Measurements from ENCODE around the gene LYRM1.

The LYRM1 gene

GRCh38 chr16:20897922-20898321, 2.6 kb upstream of the LYRM1 start:
- in situ Hi-C loops (cut with HindIII; ENCODE audit: low pct_ligation_motif_present, low pct_unique_long_range_greater_than_20kb, low sequenced_read_pairs), result no loop called here
- DNase-seq, result no peak

DNA sequence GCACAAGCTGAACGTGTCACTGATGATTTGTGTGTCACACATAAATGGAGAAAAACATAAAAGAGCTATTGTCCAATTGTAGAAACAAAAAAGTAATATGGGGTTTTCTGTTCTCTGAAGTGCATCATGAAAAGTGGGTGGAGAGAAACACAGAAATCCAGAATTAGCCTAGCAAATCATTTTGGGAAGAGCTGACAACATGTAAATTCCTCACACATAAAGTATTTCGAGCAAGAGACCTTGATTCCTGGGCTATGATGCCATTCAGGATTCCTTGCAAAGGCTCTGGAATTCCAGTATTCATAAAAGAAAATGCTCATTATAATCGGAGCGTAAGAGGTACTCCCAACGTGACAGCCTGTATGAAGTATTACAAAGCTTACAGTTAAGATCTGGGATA, 1.5 kb upstream of the LYRM1 start:
- in situ Hi-C loops (cut with HindIII; ENCODE audit: low pct_ligation_motif_present, low pct_unique_long_range_greater_than_20kb, low sequenced_read_pairs), result no loop called here
- peak; percentile 78 for DNase-seq

DNA sequence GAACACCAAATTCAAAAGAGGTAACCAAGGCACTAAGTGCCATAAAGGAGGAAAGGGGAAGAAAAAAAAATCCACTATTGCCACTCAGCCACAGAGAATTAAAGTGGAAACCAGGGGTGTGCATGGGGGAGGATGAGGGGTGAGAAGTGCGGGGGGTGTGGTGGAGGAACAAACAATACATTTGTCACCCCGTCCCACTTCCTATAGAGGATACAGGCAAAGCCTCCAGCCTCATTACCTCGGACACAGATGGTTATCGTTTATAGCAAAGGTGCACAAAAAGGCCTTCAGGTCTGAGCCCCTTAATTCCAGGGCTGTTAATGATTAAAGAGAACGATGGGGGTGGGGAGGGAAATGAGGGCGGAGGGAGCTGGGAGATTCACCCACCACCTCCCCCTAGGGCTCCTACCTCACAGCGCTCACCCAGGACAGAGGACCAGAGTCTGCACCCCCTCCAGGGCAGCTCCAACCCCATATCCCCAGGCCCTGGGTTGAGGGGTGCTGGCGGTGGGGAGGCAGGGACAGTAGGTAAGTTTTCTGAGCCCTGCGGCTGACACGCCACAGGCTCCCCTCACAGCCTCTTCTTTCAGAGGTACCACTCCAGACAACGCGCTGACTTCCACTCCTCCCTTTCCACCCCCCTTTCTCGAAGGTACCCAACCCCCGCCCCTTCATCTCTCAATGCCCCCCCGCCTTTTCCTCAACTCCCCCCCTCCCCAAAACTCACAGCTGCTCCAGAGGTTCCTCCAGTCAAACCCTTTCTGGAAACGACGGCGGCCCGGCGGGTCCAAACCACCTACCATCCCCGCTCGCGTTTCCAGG, 883 bp upstream of the LYRM1 start:
- in situ Hi-C loops (cut with HindIII; ENCODE audit: low pct_ligation_motif_present, low pct_unique_long_range_greater_than_20kb, low sequenced_read_pairs), result no loop called here
- peak; percentile 66 for DNase-seq

DNA sequence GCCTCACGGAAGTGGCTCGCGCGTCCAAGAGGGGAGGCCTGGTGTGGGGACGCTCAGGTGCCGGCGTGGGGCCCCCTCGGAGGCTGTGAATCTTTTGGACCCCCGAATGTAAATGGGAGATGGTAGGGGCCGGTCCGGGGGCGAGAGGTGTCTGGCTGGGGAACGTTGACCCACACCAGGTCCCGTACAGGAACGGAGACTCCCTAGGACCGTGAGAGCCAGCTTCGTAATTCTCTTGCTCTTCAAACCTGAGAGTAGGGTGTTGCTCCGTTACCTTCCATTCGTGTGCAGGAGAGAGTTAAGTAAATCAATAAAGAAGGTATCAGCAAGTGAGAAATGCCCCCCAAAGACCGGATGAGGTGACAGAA, 481 bp downstream of the LYRM1 start:
- DNase-seq, result no peak
- in situ Hi-C loops (cut with HindIII; ENCODE audit: low pct_ligation_motif_present, low pct_unique_long_range_greater_than_20kb, low sequenced_read_pairs), result no loop called here

DNA sequence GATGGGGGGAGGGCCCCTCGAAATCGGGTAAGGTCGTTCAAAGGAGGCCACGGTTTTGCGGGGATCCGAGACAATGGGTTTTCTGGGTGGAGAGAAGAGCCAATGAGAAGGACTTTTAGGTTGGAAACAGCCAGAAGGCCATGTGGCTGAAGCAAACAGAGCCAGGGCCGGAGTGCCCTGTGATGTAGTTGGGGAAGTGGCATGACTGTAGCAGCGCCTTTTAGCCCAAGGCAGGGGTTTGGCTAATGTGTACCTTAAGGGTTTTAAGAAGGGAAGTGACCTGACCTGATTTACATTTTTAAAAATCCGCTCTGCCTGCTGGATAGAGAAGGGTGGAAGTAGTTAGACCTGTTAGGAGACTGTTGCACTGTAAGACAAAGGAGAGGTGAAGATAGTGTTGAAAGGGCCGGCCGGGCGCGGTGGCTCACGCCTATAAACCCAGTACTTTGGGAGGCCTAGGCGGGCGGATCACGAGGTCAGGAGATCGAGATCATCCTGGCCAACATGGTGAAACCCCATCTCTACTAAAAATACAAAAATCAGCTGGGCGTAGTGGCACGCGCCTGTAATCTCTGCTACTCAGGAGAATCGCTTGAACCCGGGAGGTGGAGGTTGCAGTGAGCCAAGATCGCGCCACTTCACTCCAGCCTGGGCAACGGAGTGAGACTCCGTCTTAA, 1.0 kb downstream of the LYRM1 start:
- in situ Hi-C loops (cut with HindIII; ENCODE audit: low pct_ligation_motif_present, low pct_unique_long_range_greater_than_20kb, low sequenced_read_pairs), result no loop called here
- peak; percentile 65 for DNase-seq

GRCh38 chr16:20902426-20902825, 1.9 kb downstream of the LYRM1 start:
- in situ Hi-C loops (cut with HindIII; ENCODE audit: low pct_ligation_motif_present, low pct_unique_long_range_greater_than_20kb, low sequenced_read_pairs), result no loop called here
- DNase-seq, result no peak

GRCh38 chr16:20903116-20903898, 2.7 kb downstream of the LYRM1 start:
- in situ Hi-C loops (cut with HindIII; ENCODE audit: low pct_ligation_motif_present, low pct_unique_long_range_greater_than_20kb, low sequenced_read_pairs), result no loop called here
- DNase-seq, result no peak

- in situ Hi-C loops (cut with HindIII; ENCODE audit: low pct_ligation_motif_present, low pct_unique_long_range_greater_than_20kb, low sequenced_read_pairs), result no loop called here
- DNase-seq, result no peak
These were observed 3.4 kb downstream of the LYRM1 start for GRCh38 chr16:20903899-20904506.

DNA sequence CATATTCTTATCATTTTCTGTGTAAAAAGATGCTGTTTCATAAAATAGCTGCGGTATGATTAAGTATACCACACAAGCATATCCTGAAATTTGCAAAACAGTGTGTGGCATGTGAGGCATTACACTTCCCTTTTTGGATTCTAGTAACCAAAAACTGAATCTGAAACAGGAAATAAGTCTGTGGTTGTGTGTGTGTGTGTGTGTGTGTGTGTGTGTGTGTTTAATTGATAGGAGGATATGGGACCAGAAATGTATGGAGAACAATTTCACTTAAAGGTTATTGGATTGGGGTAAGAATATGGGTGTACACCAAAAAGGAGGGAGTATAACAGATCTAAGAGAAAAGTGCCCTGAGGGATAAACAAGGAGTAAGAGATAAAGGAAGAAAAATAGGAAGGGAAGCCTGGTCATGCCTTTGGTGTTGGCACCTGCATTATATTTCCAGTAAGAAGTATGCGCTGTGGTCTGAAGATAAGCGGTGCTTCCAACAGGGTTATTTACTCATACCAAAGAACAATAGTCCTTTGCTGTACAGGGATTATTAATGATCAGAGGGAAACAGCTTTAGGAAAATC, 4.0 kb downstream of the LYRM1 start:
- in situ Hi-C loops (cut with HindIII; ENCODE audit: low pct_ligation_motif_present, low pct_unique_long_range_greater_than_20kb, low sequenced_read_pairs), result no loop called here
- no peak for DNase-seq

- in situ Hi-C loops (cut with HindIII; ENCODE audit: low pct_ligation_motif_present, low pct_unique_long_range_greater_than_20kb, low sequenced_read_pairs), result no loop called here
- DNase-seq, result no peak
These were observed 5.0 kb downstream of the LYRM1 start for GRCh38 chr16:20905576-20905975.

DNA sequence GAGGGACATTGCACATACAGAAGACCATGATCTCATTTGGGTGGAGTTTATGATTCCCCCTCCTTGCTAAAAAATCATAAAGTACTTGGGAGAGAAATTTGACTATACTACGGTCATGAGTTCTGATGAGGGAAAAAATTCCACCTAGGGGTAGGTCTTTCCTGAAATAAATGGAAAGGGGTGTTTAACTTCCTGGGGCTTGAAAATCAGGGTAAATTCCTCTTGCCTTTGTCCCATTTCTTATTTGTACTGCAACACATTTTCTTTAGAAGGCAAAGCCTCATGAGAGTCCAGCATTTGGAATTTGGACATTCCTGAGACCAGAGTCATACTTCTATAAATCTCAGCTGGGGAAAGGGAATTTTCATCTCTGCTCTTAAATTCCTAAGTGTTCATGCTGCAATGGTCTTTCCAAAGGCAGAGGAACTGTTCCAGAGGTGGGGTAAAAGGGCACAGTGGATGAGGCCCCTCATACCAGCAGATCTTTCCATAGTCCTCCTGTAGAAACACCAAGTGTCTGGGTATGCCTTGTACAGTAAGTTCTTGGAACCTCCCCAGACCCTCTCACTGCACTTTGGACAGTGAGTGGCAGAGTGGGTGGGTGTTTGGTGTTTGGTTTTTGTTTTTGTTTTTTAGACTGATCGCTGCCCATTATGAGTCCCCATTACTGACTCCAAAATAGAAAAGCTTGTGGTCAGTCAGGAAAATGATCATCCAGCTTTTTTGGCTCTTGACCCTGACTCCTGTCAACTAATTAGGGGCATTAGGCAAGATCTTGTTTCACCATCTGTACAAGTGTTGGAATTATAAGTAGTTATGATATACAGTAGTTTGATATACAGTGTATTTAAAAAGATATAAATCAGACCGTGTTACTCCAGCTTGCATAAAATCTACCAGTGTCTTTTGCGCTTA, 6.0 kb downstream of the LYRM1 start:
- in situ Hi-C loops (cut with HindIII; ENCODE audit: low pct_ligation_motif_present, low pct_unique_long_range_greater_than_20kb, low sequenced_read_pairs), result no loop called here
- DNase-seq, result peak; percentile 88

GRCh38 chr16:20910781-20911321, 10.3 kb downstream of the LYRM1 start:
- in situ Hi-C loops (cut with HindIII; ENCODE audit: low pct_ligation_motif_present, low pct_unique_long_range_greater_than_20kb, low sequenced_read_pairs), result no loop called here
- DNase-seq, result peak; percentile 52

DNA sequence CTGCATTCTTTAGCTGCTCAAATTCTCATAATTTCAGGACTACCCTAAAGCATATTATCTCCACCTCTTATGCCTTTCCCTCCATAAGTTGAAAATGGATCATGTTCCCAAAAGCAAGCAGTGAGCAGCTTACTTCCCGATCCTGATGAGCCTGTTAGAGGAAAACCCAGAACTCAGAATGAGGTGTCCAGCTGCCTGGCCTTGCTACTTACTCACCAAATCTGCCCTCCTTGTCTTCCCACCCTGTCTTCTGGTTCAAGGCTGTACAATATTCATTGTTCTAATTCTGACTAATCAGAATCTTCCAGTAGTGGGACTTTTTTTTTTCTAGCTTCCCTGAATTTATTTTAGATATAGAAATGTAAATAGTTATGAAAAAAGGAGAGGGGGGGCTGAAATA, 10.8 kb downstream of the LYRM1 start:
- peak; percentile 28 for DNase-seq
- in situ Hi-C loops (cut with HindIII; ENCODE audit: low pct_ligation_motif_present, low pct_unique_long_range_greater_than_20kb, low sequenced_read_pairs), result no loop called here

GRCh38 chr16:20916289-20916688, 15.7 kb downstream of the LYRM1 start:
- in situ Hi-C loops (cut with HindIII; ENCODE audit: low pct_ligation_motif_present, low pct_unique_long_range_greater_than_20kb, low sequenced_read_pairs), result no loop called here
- no peak for DNase-seq

GRCh38 chr16:20916942-20917341, 16.4 kb downstream of the LYRM1 start:
- in situ Hi-C loops (cut with HindIII; ENCODE audit: low pct_ligation_motif_present, low pct_unique_long_range_greater_than_20kb, low sequenced_read_pairs), result no loop called here
- no peak for DNase-seq

GRCh38 chr16:20918486-20919239, 18.1 kb downstream of the LYRM1 start:
- in situ Hi-C loops (cut with HindIII; ENCODE audit: low pct_ligation_motif_present, low pct_unique_long_range_greater_than_20kb, low sequenced_read_pairs), result no loop called here
- no peak for DNase-seq

DNA sequence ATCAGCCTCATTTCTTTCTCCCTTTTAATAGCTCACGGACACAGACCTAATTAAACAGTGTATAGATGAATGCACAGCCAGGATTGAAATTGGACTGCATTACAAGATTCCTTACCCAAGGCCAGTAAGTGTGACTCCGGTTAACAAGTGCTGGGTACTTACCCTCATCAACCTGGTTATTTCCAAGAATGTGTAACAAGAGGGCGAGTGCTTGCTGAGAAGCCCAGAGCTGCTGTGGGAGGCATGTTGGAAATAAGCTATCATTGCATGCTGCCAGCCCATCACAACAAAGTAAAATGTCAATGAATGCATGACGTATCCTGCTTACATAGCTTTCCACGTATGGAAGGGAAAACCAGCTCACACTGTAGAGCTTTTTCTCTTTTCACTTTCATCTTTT, 19.5 kb downstream of the LYRM1 start:
- in situ Hi-C loops (cut with HindIII; ENCODE audit: low pct_ligation_motif_present, low pct_unique_long_range_greater_than_20kb, low sequenced_read_pairs), result no loop called here
- DNase-seq, result no peak
